Stimulated activated CD4-positive, alpha-beta T cell treated with anti-CD3 and anti-CD28 coated beads, TNF-alpha, amount 100 ng/mL, for 24 hours (primary cell): ENCODE measurements around the gene SBF1.
"Not testable (repeated sequence)": the region's sequence is repeated elsewhere in the genome, so short reads cannot be mapped to it uniquely, and the experiment has no call there.

ENCODE experiments used
- DNase-seq, 3 experiments: peaks; one replicate each; pipeline ENCODE4 v3.0.0-alpha.2; 2020; ENCODE audit warnings: low read depth in 3 of 3

The SBF1 gene

DNA sequence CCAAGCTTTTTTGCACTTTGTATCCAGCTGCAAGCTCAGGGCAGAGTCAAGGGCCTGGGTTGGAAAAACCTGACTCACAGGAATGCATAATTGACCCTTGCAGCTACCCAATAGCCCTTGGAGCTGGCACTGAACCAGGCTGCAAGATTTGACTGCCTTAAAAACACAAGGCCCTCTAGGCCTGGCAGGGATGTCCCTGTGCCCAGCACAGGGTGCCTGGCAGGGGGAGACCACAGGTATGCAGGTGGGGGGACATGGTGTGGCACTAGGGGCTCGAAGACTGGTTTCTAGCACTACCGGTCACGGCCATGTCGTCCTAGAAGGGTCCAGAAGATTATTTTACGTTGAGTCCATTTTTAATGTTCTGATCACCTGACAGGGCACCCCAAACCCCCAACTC lies 30.2 kb downstream of the SBF1 start:
- DNase-seq: no peak

DNA sequence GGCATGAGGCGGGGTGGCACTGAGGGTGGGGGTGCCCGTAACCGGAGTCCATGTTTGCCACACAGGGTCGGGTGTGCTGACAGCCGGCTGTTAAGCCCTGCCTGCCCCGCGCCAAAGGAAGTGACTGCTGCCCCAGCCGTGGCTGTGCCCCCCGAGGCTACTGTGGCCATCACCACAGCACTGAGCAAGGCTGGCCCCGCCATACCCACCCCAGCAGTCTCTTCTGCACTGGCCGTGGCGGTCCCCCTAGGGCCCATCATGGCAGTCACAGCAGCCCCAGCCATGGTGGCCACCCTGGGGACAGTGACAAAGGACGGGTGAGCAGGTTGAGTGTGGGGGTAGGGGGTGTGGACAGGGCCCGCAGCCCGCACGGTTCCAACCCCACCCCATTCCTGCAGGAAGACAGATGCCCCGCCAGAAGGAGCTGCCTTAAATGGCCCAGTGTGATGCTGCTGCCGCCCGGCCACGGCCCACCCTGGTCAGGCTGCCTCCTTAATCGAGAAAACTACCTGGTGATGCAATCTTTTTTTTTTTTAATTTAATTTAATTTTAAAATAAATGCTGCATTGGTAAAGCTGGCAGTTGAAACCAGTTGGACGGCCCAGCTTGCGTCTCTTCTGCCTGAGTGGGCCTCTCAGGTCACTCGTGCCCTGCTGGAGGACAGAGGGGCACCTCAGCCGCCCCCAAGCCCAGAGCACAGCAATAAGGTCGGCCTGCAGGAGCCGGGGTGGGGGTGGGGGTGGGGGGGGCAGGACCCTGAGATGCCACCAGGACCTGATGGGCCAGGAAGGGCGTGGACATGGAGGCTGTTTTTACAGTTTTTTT lies 30.8 kb downstream of the SBF1 start:
- DNase-seq: no peak

DNA sequence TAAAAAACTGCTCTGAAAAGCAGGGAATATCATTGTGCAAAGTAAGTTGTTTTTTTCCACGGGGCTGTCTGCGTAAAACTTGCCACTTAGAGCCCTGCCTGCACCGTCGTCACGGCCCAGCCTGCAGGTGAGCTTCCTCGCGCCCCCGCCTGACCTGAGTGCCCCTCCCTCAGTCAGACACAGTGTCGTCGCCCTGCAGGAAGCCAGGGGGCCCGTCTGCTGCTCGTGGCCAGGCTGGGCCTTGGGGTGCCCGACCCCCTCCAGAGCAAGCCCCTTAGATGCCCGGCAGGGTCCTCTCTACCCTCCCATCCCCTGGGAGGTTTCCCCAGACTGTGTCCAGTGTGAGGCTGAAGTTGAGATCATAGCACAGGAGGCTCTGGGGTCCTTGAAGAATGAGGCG lies 31.6 kb downstream of the SBF1 start:
- DNase-seq: no peak

DNA sequence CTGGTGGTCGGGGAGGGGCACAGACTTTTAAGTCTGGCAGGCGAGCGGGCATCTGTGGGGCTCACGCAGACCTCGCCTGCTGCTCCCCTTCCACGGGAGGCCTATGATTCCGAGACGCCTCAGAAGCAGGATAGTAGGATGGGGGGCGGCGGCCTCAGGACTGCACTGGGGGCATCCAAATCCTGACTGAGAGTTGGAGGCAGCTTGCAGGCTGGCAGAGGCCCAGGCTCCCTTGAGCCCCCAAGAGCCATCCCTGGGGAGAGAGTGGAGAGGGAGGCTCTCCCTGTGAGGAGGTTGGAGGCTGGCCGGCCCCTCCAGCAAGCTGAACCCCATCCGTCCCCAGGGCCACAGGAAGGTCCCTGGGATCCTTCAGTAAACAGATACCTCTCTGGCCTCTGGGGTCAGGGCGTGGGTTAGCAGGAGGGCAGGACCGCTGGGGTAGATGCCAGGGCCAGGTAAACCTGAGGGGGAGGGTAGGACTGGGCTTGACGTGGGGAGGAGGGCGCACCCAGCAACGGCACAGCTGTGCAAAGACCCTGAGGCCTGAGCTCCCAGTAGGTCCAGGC lies 33.3 kb downstream of the SBF1 start:
- DNase-seq: no peak

DNA sequence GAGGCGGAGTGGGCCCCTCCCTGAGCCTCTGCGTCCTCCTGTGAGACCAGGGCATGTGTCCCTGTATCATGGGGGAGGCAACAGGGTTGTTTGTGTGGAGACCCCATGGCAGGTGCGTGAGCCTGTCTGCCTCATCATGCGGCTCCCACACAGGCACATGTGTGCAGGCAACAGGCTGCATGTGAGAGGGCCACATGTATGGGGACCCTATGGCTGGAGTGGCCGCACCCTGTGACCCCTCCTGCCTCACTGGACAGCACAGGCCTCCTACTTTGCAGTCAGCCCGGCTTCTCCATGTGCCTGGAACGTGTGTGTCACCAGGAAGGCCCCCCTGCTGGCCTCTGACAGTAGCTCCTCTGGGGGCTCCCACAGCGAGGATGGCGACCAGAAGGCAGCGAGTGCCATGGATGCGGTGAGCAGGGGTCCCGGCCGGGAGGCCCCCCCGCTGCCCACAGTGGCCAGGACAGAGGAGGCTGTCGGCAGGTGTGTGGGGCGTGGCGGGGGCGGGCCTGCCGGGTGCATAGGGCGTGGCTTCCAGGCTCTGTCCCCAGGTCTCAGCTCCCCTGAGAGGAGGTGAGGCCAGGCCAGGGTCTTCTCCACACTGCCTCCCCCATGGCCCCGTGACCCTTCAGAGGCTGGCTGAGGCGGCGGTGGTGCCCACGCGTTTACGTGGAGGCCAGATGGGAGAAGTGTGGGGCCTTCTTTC lies 34.1 kb downstream of the SBF1 start:
- DNase-seq: no peak

DNA sequence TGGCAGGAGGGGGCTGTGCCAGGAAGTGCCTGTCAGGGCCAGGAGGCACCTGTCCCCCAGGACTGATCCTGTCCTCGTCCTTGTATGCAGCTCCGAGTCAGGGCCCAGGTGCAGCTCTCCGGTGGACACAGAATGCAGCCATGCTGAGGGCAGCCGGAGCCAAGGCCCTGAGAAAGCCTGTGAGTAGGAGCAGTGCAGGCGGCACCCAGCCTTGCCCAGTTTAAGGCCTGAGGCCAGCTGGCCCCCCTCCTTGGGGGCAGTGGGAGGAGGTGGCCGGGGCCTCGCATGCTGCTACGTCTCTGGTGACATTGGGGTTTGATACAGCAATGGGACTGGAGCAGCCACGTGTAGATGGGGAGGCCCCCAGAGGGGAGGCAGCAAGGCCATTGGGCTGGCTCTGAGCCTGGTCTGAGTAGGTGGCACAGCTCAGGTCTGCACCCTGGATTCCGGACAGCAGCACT lies 34.9 kb downstream of the SBF1 start:
- no peak for DNase-seq

DNA sequence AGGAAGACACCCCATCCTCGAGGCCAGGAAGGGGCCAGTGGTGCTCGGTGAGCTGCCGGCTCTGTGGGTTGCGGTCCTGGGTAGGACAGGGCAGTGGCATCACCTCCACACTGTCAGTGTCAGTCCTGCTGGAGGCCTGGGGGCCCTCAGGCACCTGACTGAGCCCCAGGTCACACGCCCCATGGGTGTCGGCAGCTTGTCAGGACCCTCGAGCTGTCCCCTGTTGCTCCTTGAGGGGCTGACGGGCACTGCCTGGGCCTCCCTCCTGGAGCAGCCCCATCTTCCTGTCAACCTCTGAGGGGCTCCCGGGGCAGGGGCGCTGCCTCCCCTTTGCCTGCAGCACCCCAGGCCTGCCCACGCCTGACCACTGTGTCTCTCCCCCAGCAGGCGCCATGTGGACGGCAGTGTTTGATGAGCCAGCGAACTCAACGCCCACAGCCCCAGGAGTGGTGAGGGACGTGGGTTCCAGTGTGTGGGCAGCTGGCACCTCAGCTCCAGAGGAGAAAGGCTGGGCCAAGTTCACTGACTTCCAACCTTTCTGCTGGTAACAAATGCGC lies 35.4 kb downstream of the SBF1 start:
- no peak for DNase-seq

DNA sequence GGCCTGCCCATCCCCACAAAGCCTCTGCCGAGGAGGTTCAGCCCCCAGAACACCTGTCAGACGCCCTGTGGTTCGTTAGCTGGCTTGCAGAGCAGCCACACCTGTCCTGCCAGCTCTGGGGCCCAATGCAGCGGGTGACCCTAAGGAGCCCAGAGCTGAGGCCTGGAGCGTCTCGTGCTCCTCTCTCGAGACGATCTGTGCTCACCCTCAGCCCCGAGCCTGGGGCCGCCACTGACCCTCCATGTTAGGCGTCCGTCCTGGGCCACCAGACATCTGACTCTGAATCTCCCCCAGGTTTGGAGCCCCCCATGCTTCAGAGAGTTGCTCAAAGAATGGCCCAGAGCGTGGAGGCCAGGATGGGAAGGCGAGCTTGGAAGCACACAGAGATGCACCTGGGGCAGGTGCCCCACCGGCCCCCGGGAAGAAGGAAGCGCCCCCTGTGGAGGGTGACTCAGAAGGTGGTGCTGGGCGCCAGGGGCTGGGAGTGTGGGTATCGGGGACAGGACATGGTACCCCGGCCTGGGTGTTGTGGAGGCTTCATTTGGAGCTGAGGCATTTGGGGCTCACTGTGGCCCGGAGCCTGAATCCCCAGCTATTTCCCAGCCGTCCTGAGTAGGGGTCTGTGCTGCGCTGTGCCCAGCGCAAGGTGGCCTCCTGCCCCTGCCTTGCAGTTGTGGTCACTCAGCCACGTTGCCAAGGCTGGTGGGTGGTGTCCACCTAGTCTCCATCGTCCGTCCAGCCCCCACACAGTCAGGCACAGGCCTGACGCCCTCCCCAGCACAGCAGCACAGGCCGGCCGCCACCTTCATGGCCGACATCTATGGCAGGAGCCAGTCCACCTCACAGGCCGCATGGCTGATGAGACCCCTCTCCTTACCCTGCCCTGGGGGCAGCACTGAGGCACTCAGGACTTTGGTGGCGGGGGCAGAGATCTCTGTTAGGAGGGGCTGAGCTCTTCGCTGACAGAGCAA lies 36.2 kb downstream of the SBF1 start:
- DNase-seq: no peak

DNA sequence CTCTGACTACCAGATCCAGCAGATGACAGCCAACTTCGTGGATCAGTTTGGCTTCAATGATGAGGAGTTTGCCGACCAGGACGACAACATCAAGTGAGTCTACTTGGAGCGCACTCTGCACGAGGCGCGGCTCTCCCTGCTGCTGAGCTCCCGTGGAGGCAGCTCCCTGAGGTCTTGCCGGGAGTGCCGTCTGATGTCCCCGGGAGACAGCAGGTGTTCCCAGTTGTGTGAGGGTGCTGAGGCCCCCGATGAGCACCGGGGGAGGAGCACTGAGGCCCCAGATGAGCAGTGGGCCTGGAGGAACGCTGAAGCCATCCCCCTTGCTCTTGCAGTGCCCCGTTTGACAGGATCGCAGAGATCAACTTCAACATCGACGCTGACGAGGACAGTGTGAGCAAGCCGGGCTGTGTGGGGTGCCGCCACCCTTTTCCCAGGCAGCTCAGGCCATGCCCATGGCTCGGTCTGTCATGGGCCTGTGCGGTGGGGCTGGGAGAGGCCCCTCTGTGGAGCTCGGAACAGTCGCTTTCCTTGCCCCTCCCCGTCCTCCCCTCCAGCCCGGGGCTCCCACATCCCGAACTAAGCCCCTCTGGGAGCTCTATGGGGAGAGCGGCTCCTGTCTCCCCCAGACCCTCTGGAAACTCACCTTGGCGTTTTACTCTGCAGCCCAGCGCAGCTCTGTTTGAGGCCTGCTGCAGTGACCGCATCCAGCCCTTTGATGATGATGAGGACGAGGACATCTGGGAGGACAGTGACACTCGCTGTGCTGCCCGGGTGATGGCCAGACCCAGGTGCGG lies 37.1 kb downstream of the SBF1 start:
- DNase-seq: no peak

DNA sequence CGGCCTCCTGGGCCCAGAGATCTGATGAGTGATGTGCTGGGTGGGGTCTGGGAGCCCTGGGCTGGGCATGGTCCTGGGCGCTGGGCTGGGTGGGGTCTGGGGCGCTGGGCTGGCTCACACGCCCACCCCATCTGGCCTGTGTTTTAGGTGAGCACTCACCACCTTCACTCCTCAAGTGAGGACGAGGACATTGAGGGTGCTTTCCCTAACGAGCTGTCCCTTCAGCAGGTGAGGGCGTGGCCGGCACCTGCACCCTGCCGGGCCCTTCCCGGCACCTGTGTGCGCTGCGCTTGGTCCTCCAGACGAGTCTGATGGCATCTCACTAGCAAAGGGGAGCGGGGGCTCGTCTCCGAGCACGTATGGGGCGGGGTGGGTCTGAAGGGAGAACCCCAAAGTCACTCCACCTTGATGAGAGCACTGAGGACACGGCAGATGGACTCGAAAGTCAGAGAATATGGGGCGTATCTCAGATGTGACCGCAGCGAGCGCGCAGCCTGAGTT lies 37.9 kb downstream of the SBF1 start:
- no peak for DNase-seq

DNA sequence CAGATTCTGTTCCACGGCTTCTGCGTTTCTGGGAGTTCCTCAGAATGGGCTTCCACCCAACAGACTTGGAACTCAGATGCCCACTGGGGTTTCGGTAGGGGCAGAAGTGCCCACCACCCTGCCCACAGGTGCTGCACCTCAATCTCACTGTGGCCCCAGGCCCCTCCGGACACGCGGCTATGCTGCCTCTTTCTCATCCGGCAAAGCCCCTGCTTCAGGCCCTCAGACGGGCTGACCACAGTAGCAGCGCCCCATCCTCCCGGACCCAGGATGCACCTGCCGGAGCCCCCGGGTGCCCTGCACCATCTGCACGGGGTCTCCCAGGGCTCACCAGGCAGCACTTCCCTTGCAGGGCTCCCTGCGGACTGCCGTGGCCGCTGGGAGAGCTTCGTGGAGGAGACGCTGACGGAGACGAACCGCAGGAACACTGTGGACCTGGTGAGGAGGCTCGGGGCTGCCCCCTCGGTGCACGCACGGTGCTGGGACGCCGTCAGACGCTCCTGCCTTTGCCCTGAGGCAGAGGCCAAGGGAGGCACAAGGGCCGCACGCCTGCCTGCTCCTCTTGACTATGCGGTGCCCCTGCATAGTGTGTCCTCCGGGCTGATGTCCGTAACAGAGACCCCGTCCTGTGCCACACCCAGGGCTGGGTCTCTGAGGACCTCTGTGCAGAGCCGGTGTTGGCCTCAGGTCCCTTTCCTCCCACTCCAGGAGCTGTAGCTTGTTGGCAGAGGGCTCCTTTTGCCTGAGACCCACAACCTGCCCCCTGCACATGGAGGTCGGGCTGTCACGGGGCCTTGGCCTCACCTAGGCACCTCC lies 38.6 kb downstream of the SBF1 start:
- no peak for DNase-seq

DNA sequence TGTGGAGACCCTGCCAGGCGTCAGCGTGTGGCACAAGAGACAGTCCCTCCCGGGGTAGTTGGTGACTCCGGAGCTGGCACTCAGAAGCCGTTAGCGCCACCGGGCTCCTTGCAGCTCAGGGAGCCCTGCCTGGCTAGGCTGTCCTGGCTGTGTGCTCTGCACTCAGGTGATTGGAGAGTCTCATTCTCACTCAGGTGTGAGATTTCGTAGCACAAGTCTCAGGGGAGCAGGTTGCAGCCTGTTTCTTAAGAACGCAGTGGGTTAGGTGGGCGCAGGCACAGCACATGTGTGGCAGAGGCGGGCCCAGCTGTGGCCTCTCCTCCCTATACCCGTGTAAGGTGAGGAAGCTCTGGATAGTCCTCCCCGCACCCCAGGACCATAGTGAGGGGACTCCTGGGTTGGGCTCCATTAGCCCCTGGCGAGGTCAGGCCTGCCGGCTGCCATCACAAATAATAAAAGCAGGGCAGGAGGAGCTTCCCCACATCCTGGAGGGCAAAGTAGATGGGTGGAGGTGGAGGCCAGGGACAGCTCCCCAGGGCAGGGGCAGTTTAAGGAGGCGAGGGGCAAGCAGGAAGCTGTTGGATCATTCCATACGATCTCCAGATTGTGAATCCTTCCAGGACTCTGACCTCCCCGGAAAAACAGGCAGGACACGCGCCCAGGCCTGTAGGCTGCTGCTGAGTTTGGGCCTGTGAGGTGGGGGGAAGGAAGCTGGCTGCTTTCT lies 39.4 kb downstream of the SBF1 start:
- no peak for DNase-seq

DNA sequence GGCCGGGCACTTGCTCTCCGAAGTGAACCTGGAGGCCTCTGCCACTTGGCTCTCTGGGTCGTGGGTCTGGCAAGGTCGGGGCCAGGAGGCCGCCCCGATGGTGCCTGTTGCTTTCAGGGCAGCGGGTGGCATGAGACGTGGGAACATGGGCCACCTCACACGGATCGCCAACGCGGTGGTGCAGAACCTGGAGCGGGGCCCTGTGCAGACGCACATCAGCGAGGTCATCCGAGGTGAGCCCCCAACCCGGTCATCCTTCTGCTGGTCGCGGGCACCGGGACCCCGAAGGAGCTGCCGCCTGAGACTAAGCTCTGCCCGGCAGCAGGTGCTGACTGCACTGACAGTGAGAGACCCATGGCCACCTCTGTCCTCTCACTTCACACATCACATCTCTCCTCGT lies 40.0 kb downstream of the SBF1 start:
- DNase-seq: no peak

DNA sequence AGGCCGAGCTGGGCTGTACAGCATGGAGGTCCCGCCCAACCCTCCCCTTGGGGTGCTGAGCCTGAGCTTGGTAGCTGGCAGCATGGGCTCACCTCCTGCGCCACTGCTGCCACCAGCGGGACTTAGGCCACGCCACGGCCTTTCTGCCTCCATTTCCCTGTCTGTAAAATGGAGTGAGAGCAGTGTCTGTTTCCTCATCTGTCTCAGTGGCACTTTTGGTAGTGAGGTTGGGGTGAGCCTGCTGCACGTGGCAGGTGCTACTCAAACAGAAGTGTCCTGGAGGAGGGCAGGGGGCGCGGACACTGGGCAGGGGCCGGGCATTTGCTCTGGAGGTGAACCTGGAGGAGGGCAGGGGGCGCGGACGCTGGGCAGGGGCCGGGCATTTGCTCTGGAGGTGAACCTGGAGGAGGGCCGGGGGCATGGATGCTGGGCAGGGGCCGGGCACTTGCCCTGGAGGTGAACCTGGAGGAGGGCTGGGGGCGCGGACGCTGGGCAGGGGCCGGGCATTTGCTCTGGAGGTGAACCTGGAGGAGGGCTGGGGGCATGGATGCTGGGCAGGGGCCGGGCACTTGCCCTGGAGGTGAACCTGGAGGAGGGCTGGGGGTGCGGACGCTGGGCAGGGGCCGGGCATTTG lies 41.8 kb downstream of the SBF1 start:
- not testable (repeated sequence) for DNase-seq

DNA sequence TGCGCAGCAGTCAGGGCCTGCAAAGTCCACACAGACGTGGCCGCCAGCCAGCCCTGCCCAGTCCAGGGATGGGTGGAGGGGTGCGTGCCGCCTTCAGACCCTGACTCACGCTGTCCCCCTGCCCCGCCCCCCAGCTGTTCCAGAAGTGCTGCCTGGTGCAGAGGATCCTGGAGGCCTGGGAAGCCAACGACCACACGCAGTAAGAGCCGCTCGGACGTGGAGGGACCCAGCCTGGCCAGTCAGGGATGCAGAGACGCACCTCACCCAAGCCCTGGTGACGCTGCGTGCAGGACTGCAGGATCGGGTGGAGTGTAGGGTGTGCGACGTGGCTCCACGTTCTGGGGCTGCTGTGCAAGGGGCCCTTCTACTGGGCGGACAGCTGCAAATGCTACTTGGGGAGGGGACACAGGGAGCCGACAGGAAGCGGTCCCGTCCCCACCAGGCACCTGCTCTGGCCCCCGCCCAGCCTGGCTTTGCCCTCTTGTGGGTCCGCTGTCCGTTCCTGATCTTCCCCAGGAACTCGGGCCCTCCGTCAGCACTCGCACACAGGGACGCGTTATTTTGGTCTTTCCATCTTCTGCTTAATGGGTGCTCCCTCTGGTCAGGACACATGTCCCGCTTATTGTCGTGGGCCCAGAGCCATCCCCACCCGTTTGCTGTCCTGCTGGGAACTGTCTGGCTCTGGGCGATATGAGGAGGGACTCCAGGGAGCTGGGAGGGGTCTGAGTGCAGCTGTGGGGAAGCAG lies 42.5 kb downstream of the SBF1 start:
- no peak for DNase-seq

DNA sequence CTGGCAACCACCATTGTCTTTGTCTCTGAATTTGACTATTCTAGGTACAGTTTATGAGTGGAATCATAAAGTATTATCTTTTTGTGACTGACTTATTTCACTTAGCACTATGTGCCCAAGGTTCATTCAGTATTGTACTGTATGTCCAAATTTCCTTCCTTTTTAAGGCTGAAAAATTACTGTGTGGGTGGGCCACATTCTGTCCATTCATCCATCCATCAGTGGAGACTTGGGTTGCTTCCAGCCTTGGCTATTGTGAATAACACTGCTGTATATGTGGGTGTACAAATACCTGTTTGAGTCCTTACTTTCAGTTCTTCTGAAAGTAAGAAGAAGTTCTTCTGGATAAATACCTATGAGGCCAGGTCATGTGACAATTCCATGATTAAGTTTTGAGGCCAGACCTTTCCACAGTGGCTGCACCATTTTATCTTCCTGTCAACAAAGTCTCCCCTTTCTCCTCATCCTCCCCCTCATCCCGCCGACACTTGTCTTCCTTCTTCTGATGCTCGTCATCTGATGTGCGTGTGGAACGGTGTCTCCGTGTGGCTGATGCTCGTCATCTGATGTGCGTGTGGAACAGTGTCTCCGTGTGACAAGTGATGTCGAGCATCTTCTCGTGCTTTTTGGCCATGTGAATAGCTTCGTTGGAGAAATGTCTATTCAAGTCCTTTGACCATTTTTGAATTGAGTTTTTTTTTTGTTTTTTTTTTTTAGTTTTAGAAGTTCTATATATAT lies 49.5 kb downstream of the SBF1 start:
- DNase-seq: no peak

DNA sequence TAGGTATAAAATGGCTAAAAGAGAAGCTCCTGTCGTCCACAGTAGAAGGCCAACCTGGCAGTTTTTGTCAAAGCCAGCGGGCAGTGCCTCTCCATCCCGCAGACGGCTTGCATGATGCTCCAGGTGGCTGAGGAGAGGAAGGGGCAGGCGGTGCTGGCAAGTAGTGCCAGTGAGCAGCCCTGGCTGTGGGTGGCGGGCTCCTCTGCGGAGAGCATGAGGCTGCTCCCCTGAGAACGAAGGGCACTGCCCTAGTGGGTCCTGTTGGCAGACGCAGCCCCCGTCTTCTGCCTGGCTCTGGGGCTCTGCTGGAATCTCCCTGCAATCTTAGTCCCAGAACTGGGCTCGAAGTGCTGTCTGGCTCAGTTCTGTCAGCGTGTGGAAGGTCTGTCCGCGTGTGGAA lies 50.9 kb downstream of the SBF1 start:
- DNase-seq: no peak
